ENCODE data around the gene GOT1. TPM values are rescaled to one million over a fixed set of nuclear protein-coding genes. Genes with fewer than 3 reads are reported as not detected.

GOT1 gene
- total RNA-seq, 1 donor from 2014 or later = 30.2 TPM

DNA sequence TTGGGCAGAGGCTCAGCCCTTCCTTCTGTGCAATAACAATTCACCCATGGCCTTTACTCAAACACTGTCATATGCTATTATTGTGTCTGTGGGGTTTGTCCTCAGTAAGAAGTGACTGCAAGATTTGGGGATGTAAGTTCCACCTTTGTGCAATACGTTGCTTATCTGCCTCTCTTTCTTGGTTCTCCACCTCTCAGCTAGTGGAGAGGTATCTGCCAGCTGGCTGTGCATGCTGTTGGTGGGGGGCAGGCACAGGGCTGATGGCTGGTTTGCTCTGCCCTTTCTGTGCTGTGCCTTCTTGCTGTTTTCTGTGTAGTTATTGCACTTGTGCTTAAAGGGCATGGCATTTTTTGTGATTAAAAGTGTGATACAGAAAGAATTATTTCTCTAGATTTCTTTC is 65.1 kb downstream of the GOT1 start:
- intact Hi-C loops (cut with micrococcal nuclease) = no loop called here

- intact Hi-C loops (cut with micrococcal nuclease) = no loop called here
Observed at GRCh38 chr10:99364125-99364524, 66.3 kb downstream of the GOT1 start.

- intact Hi-C loops (cut with micrococcal nuclease) = no loop called here
Observed at GRCh38 chr10:99360934-99361333, 69.5 kb downstream of the GOT1 start.

DNA sequence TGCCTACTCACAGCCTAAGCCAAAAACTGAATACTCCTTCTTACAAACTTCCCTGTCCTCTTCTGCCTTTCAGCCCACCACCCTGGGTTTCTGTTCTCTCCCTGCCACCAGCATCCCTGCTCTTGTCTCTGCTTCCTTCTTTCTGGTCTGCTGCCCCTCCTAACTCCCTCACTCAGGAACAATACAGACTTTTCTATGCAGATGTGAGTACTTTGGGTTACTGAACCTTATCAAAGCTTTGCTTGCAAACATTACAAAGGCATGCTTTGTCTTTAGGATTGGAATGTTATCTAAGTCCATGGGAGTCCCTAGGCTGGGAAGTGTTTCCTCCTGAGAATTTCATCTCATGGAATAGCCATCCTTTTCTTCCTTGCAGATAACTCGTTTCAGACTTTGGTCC is 72.3 kb downstream of the GOT1 start:
- intact Hi-C loops (cut with micrococcal nuclease) = no loop called here

DNA sequence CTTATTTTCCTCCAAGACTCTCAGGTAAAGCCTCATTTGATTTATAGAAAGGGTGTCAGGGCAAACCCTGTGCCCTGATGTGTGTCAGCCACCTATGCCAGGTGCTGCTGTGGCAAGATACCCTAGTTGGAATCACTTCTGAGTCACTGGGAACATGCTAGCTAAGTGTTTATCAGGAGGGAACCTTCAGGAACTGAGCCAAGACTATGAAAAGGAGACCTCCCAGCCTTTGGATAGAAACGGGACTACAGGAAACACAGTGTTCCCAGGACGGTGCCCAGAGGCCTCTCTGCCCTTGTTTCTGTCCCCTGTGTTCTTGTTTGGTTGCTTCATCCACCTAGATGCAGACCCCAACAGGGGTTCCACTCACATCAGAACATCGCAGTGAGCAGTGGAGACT is 72.7 kb downstream of the GOT1 start:
- intact Hi-C loops (cut with micrococcal nuclease) = no loop called here

DNA sequence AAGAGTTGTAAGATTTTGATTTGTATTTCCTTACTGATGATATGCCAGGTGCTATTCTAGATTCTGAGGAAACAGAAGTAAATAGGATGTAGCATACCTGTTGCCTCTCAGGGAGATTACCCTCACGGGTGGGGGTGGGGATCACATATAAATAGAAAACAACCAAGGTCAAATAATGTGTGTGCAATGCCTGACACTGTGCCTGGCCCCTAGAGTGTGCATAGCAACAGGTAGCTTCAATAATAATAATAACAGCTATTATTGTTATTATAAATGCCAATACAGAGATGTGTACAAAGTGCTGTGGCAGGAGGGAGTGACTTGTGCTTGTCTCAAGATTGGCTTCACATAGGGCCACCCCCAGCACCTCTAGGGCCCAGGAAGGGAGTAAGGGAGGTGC is 77.2 kb downstream of the GOT1 start:
- intact Hi-C loops (cut with micrococcal nuclease) = no loop called here

GRCh38 chr10:99347672-99348071 is 82.8 kb downstream of the GOT1 start:
- intact Hi-C loops (cut with micrococcal nuclease) = no loop called here

Other genes with a start within 250 kb of the GOT1 start
- gene HPSE2, start 194.8 kb downstream of the GOT1 start, total RNA-seq = not detected in 2 replicates
- gene CNNM1, start 101.3 kb downstream of the GOT1 start, total RNA-seq = 0.07 and 0.29 TPM in 2 replicates
- gene NKX2-3, start 102.3 kb upstream of the GOT1 start, total RNA-seq = not detected in 2 replicates
- 53.6 and 53.9 TPM in 2 replicates for gene SLC25A28, start 189.8 kb upstream of the GOT1 start, total RNA-seq
- 9.4 and 9.5 TPM in 2 replicates for gene ENTPD7, start 228.9 kb upstream of the GOT1 start, total RNA-seq